Measurements from ENCODE around the gene SYNGR3. TPM values are rescaled to one million over a fixed set of nuclear protein-coding genes. Genes with fewer than 3 reads are reported as not detected.

Gene SYNGR3
- polyA plus RNA-seq, 1 donor from 2014 or later = 61.0 TPM

- Histone ChIP-seq H2AFZ (ENCODE audit: low read depth, low read length) (peak overlapping the region; percentile 33), H3K9me2 (ENCODE audit: insufficient read depth, low read length) (no peaks in the 10 kb centered on the region), H4K20me1 (ENCODE audit: insufficient read depth) (no peaks in the 10 kb centered on the region), H3K4me3 (ENCODE audit: low read length) (peak overlapping the region; percentile 88), H3K9ac (ENCODE audit: low read length) (peak overlapping the region; percentile 80), H3F3A (ENCODE audit: insufficient read depth, low read length, poor library complexity, severe bottlenecking) (no peaks in the 10 kb centered on the region), H3K4me2 (ENCODE audit: low read length) (peak overlapping the region; percentile 77), H3K79me2 (replicated peaks; ENCODE audit: insufficient read depth, low read length) (no peaks in the 10 kb centered on the region), H3K27me3 (ENCODE audit: insufficient read depth, low read depth, low read length) (peaks cover 21% of the 10 kb centered on the region), H3K36me3 (ENCODE audit: insufficient read depth, low read length) (no peaks in the 10 kb centered on the region), H3K9me3 (ENCODE audit: low read length) (no peaks in the 10 kb centered on the region), H3K27ac (ENCODE audit: low read length) (no peak overlapping the region)
- peak; percentile 14 for TF ChIP-seq TAF1 (IDR thresholded peaks at IDR 0.05; ENCODE audit: low read depth)
- no peak for TF ChIP-seq MXI1 (conservative IDR thresholded peaks at IDR 0.05; ENCODE audit: poor library complexity, severe bottlenecking)
- TF ChIP-seq REST (IDR thresholded peaks at IDR 0.05; ENCODE audit: borderline replicate concordance) = peak; percentile 33
Observed at GRCh38 chr16:1990351-1991134, 773 bp downstream of the SYNGR3 start.

GRCh38 chr16:1991135-1991551 is 1.4 kb downstream of the SYNGR3 start:
- peaks cover 21% of the 10 kb centered on the region for H3K27me3 ChIP-seq (ENCODE audit: insufficient read depth, low read depth, low read length)
- no peak overlapping the region for H2AFZ ChIP-seq (ENCODE audit: low read depth, low read length)

More at GRCh38 chr16:1991135-1991551, 1.4 kb downstream of the SYNGR3 start:
- H3K9me2 ChIP-seq (ENCODE audit: insufficient read depth, low read length) = no peaks in the 10 kb centered on the region
- H3K4me2 ChIP-seq (ENCODE audit: low read length) = peak overlapping the region; percentile 77
- H3K9me3 ChIP-seq (ENCODE audit: low read length) = no peaks in the 10 kb centered on the region
- H3K9ac ChIP-seq (ENCODE audit: low read length) = peak overlapping the region; percentile 80
- no peaks in the 10 kb centered on the region for H4K20me1 ChIP-seq (ENCODE audit: insufficient read depth)
- no peak for TF ChIP-seq MXI1 (conservative IDR thresholded peaks at IDR 0.05; ENCODE audit: poor library complexity, severe bottlenecking)
- no peak for TF ChIP-seq RAD21 (conservative IDR thresholded peaks at IDR 0.05)
- TF ChIP-seq POLR2AphosphoS5 (IDR thresholded peaks at IDR 0.05) = no peak
- no peak for TF ChIP-seq TAF1 (IDR thresholded peaks at IDR 0.05; ENCODE audit: low read depth)
- TF ChIP-seq EP300 (conservative IDR thresholded peaks at IDR 0.05; ENCODE audit: poor library complexity, severe bottlenecking) = no peak
- no peak for TF ChIP-seq REST (IDR thresholded peaks at IDR 0.05; ENCODE audit: borderline replicate concordance)
- TF ChIP-seq SMC3 (conservative IDR thresholded peaks at IDR 0.05; ENCODE audit: poor library complexity) = no peak
- no peak for TF ChIP-seq EZH2 (IDR thresholded peaks at IDR 0.05; ENCODE audit: borderline replicate concordance, insufficient read depth, low read length, poor library complexity, severe bottlenecking)
- TF ChIP-seq CTCF (IDR thresholded peaks at IDR 0.05; ENCODE audit: poor library complexity, severe bottlenecking) = no peak
- H3K79me2 ChIP-seq (replicated peaks; ENCODE audit: insufficient read depth, low read length) = no peaks in the 10 kb centered on the region
- no peak overlapping the region for H3K27ac ChIP-seq (ENCODE audit: low read length)
- no peaks in the 10 kb centered on the region for H3F3A ChIP-seq (ENCODE audit: insufficient read depth, low read length, poor library complexity, severe bottlenecking)
- H3K36me3 ChIP-seq (ENCODE audit: insufficient read depth, low read length) = no peaks in the 10 kb centered on the region
- peak overlapping the region; percentile 88 for H3K4me3 ChIP-seq (ENCODE audit: low read length)
